Measurements from ENCODE around the gene NAP1L4.

The NAP1L4 gene

DNA sequence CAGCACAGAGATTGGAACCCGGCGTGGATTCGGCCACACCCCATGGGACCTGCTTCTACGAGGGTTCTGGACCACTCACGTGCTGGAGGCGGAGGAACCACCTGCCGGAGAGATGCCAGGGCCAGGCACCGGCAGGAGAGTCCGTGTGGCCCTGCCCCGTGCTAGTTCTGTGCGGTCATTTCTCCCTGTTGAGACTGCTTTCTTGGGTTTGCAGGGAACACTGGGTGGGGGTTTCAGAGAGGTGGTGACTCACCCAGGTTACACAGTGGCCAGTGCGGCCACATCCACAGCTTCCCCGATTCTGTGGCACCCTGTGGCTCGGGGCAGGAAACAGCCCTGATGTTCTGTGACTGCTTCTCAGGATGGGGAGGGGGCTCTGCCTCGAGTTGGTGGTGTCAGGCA, 59.3 kb downstream of the NAP1L4 start:
- TF ChIP-seq GATA2 (IDR thresholded peaks at IDR 0.05; ENCODE audit: low read depth, low read length) = no peak
- TF ChIP-seq GATA3 (IDR thresholded peaks at IDR 0.05; ENCODE audit: low read depth, low read length) = no peak

DNA sequence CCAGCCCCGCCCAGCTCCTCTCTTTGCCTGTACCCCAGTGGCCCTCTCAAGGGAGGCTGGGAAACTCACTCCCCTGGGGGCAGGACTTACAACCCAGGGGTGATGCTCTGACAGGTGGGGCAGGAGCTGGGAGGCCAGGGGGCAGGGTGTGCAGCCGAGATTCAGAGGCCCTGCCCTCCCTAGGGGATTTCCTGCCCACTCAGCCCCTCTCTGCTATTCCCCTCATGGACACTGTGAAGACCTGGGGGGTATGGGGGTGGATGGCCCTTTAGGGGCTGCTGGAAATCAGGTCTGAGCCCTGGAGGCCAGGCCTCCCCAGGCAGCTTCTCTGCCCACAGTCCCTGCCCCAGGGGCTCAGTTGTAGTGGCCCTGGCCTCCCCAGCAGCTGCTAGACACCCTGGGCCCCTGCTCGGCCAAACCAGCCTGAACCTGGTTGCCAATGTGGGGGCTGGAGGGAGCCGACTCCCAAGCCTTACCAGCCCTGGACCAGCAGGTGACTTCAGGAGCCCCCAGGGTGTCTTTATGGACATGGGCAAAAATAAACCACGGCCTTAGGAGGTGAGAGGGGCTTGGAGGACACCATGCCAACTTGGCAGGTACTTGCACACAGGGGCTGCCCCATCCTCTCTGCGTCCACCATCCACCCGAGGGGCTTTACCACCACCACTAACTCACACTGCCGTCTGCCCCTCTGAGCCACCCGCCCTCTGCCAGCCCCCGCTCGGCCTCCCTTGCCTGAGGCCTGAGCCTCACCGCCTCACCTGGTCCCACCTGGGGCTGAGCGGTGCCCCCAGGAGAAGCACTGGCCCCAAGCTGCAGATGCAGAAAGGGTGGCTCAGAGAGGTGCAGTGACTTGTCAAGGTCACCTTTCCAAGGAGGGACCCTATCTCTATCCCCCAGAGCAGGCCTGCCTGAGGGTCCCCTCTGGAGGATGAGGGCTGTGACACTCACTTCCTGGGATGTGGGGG, 60.1 kb downstream of the NAP1L4 start:
- no peak for TF ChIP-seq GATA2 (IDR thresholded peaks at IDR 0.05; ENCODE audit: low read depth, low read length)
- TF ChIP-seq GATA3 (IDR thresholded peaks at IDR 0.05; ENCODE audit: low read depth, low read length) = no peak

DNA sequence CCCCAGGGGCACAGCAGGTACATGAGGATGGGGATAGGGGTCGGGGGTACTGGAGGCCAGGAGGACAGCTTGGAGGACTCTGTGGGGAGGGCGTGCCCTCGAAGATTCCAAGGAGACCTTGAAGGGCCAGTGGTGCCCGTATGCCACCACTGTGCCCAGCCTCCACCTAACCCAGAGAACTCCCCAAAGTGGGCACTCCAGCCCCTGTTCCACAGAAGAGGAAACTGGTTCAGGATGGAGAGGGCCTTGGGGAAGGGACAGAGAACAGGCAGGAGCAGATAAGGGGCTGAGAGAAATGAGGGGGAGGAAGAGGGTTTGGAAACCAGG, 60.7 kb downstream of the NAP1L4 start:
- TF ChIP-seq GATA2 (IDR thresholded peaks at IDR 0.05; ENCODE audit: low read depth, low read length) = no peak
- no peak for TF ChIP-seq GATA3 (IDR thresholded peaks at IDR 0.05; ENCODE audit: low read depth, low read length)

DNA sequence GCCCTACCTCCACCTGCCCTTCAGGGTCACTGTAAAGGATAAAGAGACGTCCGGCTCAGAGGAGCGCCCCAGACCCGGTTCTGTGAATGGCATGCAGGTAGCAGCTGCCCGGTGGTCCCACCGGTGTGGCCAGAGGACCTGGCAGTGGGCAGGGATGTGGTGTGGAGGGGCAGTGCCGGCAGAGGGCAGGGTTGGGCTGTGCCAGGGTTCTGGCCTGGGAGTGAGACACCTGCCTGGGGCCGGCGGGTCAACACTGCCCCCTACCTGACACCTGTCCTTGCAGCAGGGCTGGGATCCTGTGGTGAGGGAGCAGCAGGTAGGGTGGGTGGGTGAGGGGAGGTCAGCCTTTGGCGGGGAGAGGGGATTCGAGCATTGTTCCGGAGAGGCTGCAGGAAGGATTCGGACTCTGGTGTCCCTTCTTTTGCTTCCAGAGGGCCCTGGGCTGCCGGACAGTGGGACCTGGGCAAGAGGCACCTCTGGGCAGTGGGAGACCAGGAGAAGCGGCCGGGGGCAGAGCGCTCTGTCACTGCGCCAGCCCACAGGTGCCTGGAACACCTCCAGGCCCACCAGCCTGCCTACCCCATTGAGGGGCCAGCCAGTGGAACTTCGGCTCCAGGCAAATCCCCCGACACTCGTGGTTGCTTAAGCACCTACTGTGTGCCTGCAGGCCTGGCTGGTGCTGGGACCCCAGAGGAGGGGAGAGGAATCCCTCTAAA, 61.3 kb downstream of the NAP1L4 start:
- TF ChIP-seq GATA3 (IDR thresholded peaks at IDR 0.05; ENCODE audit: low read depth, low read length) = no peak
- TF ChIP-seq GATA2 (IDR thresholded peaks at IDR 0.05; ENCODE audit: low read depth, low read length) = no peak

DNA sequence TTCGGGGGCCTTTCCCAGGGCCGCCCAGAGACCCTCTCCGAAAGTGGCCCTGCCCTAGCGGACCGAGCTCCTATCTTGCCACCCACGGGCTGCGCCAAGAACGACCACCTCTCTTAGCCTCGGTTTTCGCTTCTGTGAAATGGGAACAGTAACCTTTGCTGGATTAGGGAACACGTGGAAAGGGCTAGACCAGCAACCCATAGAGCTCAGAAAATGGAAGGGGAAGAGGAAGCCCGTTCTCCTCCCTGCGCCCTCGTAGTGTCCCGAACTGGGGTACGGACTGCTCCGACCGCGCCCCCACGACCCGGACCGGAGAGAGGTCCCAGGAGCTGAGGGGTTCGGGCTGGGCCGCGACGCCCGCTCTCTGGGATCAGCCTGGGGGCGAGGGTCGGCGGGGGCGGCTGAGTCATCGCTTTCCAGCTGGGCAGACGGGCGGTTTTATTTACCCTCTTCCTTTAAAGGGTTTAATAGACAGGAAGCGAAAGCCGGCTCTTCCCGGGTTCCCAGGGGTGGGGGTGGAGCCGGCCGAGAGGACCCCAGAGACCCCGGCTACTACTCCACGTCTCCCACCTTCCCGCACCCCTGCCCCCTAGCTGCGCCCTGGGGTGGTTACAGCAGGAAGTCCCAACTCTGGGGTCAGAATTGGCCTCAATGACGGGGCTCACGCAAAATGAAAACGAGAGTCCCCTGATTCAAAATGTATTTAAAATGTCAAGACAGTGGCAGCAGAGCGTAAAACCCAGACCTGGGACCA, 62.0 kb downstream of the NAP1L4 start:
- TF ChIP-seq GATA3 (IDR thresholded peaks at IDR 0.05; ENCODE audit: low read depth, low read length) (no peak), GATA2 (IDR thresholded peaks at IDR 0.05; ENCODE audit: low read depth, low read length) (no peak)

DNA sequence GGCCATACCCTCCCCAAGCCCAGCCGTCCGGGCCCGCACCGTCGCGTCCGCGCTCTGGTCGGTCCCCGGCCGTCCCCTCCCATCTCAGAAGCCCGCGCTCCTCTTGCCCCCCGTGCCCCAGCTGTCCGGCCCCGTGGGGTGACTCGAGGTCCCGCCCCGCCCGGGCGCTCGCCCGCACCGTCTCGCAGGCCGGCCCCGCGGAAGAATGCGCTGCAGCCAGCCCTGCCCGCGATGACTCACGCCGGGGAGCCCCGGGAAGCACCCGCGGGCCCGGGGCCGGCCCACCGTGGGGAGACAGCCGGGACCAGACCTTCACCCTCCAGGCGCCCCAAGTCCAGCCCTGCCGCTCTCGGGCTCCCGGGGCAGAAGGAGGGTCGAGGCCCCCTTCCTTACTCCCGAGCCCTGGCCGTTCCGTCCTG, 62.6 kb downstream of the NAP1L4 start:
- TF ChIP-seq GATA2 (IDR thresholded peaks at IDR 0.05; ENCODE audit: low read depth, low read length) (no peak), GATA3 (IDR thresholded peaks at IDR 0.05; ENCODE audit: low read depth, low read length) (no peak)

DNA sequence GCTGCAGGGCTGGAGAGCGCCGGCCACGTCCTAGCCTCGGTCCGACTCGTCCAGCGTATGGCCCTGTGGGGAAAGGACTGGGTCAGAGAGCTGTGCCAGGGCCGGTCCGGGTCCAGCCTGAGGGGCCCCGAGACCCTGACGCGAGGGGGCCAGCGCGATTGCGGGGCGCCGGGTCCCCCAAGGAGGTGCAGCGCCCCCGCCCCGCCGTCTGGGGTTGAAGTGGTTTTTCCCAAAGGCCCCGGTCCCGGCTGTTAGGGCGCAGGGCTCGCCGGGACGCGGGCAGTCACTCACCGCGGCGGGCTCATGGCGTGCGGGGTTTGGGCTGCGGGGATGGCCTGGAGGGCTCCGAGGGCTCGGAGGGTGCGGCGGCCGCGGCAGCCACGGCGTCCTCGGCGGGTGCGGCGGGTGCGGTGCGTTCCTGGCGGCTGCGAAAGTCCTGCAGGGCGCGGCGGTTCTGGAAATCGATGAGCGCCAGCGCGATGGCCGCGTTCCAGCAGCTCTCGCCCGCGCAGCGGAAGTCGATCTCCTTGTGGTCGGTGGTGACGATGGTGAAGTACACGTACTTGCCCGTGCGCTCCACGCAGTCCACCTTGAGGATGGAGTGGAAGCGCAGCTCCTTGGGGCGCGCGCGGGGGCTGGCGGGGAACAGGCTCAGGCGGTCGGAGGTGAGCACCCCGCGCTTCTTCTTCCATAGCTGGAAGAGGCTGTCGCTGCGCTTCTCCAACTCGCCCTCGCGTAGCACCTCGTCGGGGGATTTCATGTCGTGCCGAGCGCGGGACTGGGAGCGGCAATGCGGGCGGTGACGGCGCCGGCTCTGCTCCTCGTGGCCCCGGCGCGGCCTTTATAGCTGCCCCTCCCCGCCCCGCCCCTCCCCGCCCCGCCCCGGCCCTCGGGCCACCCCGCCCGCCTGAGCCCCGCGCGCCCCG, 63.3 kb downstream of the NAP1L4 start, which contains the start of gene PHLDA2:
Gene PHLDA2, minus strand, starts transcription at position 816 of the 926 bp plus-strand sequence. Its CDS starts 56 bp downstream, at position 760.
- no peak for TF ChIP-seq GATA3 (IDR thresholded peaks at IDR 0.05; ENCODE audit: low read depth, low read length)
- TF ChIP-seq GATA2 (IDR thresholded peaks at IDR 0.05; ENCODE audit: low read depth, low read length) = no peak

DNA sequence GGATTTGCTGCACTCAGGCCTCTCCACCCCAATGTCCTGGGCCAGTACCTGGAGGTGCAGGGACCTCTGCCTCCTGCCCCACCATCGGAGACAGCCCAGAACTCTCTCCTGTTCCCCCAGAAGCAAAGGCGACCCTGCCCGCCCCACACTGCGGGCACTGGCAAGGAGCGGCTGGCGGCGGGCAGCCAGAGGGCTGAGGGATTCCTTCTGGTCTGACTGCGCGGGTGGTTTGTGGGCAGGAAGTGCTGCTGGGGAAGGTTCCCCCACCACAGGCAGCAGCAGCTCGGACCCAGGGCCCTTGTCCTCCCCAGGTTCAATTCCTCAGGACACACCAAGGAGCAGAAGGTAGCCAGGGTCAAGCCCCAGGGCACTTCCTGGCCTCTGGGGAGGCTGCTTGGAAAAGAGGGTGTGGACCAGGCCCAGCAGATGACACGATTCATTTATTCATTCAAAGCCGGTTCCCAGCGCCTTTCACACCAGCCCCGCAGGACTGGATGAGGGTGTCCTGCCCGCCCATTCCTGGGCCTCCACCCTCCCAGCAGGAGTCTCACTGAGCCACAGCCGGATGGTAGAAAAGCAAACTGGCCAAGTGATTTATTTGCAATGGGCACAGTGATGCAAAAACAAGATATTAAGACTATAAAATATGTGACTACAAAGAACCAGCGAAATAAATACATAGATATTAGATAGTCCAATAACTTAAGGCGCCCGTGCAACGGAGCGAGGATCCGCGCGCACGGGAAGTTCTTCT, 64.1 kb downstream of the NAP1L4 start:
- TF ChIP-seq GATA2 (IDR thresholded peaks at IDR 0.05; ENCODE audit: low read depth, low read length) (no peak), GATA3 (IDR thresholded peaks at IDR 0.05; ENCODE audit: low read depth, low read length) (no peak)

DNA sequence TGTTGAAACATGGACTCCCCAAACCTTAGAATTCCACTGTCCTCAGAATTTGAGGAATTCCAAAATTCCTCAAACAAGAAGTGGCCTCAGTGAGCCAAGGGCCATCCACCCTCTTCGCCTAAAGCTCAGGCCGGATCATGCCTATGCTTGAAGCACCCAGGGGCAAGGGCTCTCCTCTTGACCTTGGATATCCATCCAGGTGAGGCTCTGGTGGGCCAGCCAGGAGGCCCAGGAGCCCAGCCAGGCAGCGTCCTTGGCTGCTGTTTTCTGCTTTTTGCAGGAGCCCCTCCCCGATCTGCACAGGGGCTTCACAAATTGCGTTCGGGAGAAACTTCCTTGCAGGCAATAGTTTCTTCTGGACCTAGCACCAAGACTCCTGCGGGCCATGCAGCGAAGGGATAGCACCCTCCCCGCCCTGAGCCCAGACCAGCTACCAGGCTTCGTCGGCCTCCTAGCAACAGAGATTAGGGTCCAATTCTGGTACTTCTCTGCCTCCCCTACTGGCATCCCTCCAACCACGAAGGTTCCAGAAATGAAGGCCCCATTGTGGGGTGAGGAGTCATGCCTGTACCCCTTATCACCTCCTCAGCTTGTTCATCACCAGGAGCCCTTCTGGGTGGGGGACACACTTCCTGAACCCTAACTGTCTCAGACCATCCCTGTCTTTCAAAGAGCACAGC, 64.9 kb downstream of the NAP1L4 start:
- no peak for TF ChIP-seq GATA3 (IDR thresholded peaks at IDR 0.05; ENCODE audit: low read depth, low read length)
- no peak for TF ChIP-seq GATA2 (IDR thresholded peaks at IDR 0.05; ENCODE audit: low read depth, low read length)

DNA sequence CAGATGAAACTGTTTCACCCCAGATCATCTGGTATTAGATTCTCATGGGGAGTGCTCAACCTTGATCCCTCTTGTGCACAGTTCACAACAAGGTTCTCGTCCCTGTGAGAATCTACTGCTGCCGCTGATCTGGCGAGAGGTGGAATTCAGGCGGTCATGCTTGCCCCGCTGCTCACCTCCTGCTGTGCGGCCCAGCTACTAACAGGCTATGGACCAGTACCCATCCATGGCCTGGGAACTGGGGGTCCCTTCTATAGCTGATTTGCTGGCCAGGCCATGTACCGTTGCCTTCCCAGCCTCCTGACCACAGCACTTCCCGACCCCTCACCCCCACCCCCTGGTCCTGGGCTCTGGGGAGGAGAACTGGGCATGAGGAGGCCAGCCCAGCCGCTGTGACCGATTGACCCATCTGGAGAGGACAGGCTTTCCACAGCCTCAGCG, 65.5 kb downstream of the NAP1L4 start:
- no peak for TF ChIP-seq GATA2 (IDR thresholded peaks at IDR 0.05; ENCODE audit: low read depth, low read length)
- no peak for TF ChIP-seq GATA3 (IDR thresholded peaks at IDR 0.05; ENCODE audit: low read depth, low read length)

DNA sequence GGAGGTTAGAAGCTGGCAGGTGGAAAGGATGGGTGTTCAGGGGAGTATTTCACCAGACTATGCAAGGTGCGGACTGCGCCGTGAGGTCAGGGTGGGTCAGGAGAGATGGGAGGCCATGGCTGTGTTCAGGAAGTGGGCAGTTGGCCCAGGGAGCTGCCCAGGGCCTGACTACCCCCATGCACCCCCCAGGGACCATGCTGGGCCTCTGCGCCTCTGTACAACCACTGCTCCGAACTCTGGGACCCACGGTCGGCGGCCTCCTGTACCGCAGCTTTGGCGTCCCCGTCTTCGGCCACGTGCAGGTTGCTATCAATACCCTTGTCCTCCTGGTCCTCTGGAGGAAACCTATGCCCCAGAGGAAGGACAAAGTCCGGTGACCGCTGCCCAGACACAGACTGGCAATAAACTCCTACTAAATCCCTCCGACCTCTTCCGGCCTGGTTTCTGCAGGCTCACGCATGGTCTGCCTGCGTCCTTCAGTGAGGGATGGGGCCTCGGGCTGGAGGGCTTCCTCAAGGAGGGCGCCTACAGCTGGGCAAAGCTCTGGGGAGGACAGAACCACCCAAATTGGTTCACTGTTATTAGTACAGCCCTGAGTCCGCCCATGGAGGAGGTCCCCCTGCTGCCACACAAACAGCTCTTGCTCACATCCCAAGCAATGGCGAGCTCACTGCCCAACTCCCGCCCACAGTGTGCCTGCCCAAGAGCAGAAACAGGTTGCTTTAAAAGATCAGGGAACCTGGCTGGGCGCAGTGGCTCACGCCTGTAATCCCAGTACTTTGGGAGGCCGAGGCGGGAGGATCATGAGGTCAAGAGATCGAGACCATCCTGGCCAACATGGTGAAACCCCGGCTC, 67.1 kb downstream of the NAP1L4 start:
- TF ChIP-seq GATA3 (IDR thresholded peaks at IDR 0.05; ENCODE audit: low read depth, low read length) (no peak), GATA2 (IDR thresholded peaks at IDR 0.05; ENCODE audit: low read depth, low read length) (no peak)
